ENCODE results near the gene NUP62. TPM values are rescaled to one million over a fixed set of nuclear protein-coding genes. Genes with fewer than 3 reads are reported as not detected.

NUP62 gene
- total RNA-seq, 1 experiment from 2014 or later: 37.9 TPM

- Histone ChIP-seq H3K9ac (ENCODE audit: low read length) (peak overlapping the region; percentile 71), H4K20me1 (ENCODE audit: insufficient read depth, low read depth, low read length) (peaks cover 8% of the 10 kb centered on the region), H3K4me1 (ENCODE audit: low read length) (peaks cover 53% of the 10 kb centered on the region), H2AFZ (ENCODE audit: low read length) (no peak overlapping the region), H3K4me3 (ENCODE audit: low read length) (peak overlapping the region; percentile 65), H3K4me2 (ENCODE audit: low read depth, low read length, poor library complexity, severe bottlenecking) (peak overlapping the region; percentile 75), H3K36me3 (ENCODE audit: insufficient read depth, low read length) (no peaks in the 10 kb centered on the region), H3K9me2 (replicated peaks; ENCODE audit: insufficient read depth, low read length) (no peaks in the 10 kb centered on the region), H3K79me2 (ENCODE audit: low read length) (peaks cover 28% of the 10 kb centered on the region), H3K27ac (ENCODE audit: low read length) (peak overlapping the region; percentile 67), H3K27me3 (ENCODE audit: low read length) (no peaks in the 10 kb centered on the region), H3K9me3 (ENCODE audit: low read length) (no peaks in the 10 kb centered on the region)
- DNase-seq: no peak
Measured at GRCh38 chr19:49870309-49870901, 58.9 kb downstream of the NUP62 start.

GRCh38 chr19:49869484-49870308, 59.6 kb downstream of the NUP62 start:
- H3K4me3 ChIP-seq (ENCODE audit: low read length): peak overlapping the region; percentile 65
- no peaks in the 10 kb centered on the region for H3K9me3 ChIP-seq (ENCODE audit: low read length)
- H3K4me2 ChIP-seq (ENCODE audit: low read depth, low read length, poor library complexity, severe bottlenecking): peak overlapping the region; percentile 75
- peak overlapping the region; percentile 67 for H3K27ac ChIP-seq (ENCODE audit: low read length)
- H3K4me1 ChIP-seq (ENCODE audit: low read length): peaks cover 50% of the 10 kb centered on the region
- H3K36me3 ChIP-seq (ENCODE audit: insufficient read depth, low read length): peaks cover 5% of the 10 kb centered on the region
- no peaks in the 10 kb centered on the region for H3K9me2 ChIP-seq (replicated peaks; ENCODE audit: insufficient read depth, low read length)
- peaks cover 28% of the 10 kb centered on the region for H3K79me2 ChIP-seq (ENCODE audit: low read length)
- DNase-seq: peak; percentile 100
- H3K9ac ChIP-seq (ENCODE audit: low read length): peak overlapping the region; percentile 71
- H2AFZ ChIP-seq (ENCODE audit: low read length): no peak overlapping the region
- H3K27me3 ChIP-seq (ENCODE audit: low read length): no peaks in the 10 kb centered on the region
- peaks cover 13% of the 10 kb centered on the region for H4K20me1 ChIP-seq (ENCODE audit: insufficient read depth, low read depth, low read length)

- peak overlapping the region; percentile 73 for H3K27ac ChIP-seq (ENCODE audit: low read length)
- peak overlapping the region; percentile 74 for H3K4me2 ChIP-seq (ENCODE audit: low read depth, low read length, poor library complexity, severe bottlenecking)
- H3K4me1 ChIP-seq (ENCODE audit: low read length): peaks cover 49% of the 10 kb centered on the region
- H3K9ac ChIP-seq (ENCODE audit: low read length): peak overlapping the region; percentile 67
- peaks cover 20% of the 10 kb centered on the region for H4K20me1 ChIP-seq (ENCODE audit: insufficient read depth, low read depth, low read length)
- H3K9me2 ChIP-seq (replicated peaks; ENCODE audit: insufficient read depth, low read length): no peaks in the 10 kb centered on the region
- H3K4me3 ChIP-seq (ENCODE audit: low read length): peak overlapping the region; percentile 59
- H3K79me2 ChIP-seq (ENCODE audit: low read length): peaks cover 28% of the 10 kb centered on the region
- H3K27me3 ChIP-seq (ENCODE audit: low read length): no peaks in the 10 kb centered on the region
- H3K9me3 ChIP-seq (ENCODE audit: low read length): no peaks in the 10 kb centered on the region
- H2AFZ ChIP-seq (ENCODE audit: low read length): peak overlapping the region; percentile 52; the same call in 1 of the 2 replicates
- no peak for DNase-seq
- peaks cover 11% of the 10 kb centered on the region for H3K36me3 ChIP-seq (ENCODE audit: insufficient read depth, low read length)
Measured at GRCh38 chr19:49869009-49869483, 60.3 kb downstream of the NUP62 start.

GRCh38 chr19:49866933-49867782, 62.1 kb downstream of the NUP62 start, which contains the start of gene PNKP:
TSS of gene PNKP (minus strand) at chr19:49867576. CDS start at chr19:49867204, 372 bp downstream.
- peak within 1 kb of the TSS; percentile 88 for H3K4me3 ChIP-seq (ENCODE audit: low read length)
- peaks cover 49% of the 10 kb centered on the region for H3K4me1 ChIP-seq (ENCODE audit: low read length)
- DNase-seq: peak; percentile 98

GRCh38 chr19:49864890-49865289, 64.4 kb downstream of the NUP62 start:
- Histone ChIP-seq H4K20me1 (ENCODE audit: insufficient read depth, low read depth, low read length) (peaks cover 35% of the 10 kb centered on the region), H3K79me2 (ENCODE audit: low read length) (peaks cover 31% of the 10 kb centered on the region), H3K9me3 (ENCODE audit: low read length) (no peaks in the 10 kb centered on the region), H3K4me3 (ENCODE audit: low read length) (no peak overlapping the region), H3K27ac (ENCODE audit: low read length) (no peak overlapping the region), H3K36me3 (ENCODE audit: insufficient read depth, low read length) (peaks cover 21% of the 10 kb centered on the region), H3K9ac (ENCODE audit: low read length) (no peak overlapping the region), H3K9me2 (replicated peaks; ENCODE audit: insufficient read depth, low read length) (no peaks in the 10 kb centered on the region), H3K4me1 (ENCODE audit: low read length) (peaks cover 36% of the 10 kb centered on the region), H3K4me2 (ENCODE audit: low read depth, low read length, poor library complexity, severe bottlenecking) (no peak overlapping the region), H2AFZ (ENCODE audit: low read length) (no peak overlapping the region), H3K27me3 (ENCODE audit: low read length) (no peaks in the 10 kb centered on the region)
- DNase-seq: no peak

More at GRCh38 chr19:49866933-49867782, 62.1 kb downstream of the NUP62 start, which contains the start of gene PNKP:
- Histone ChIP-seq H3K79me2 (ENCODE audit: low read length) (peaks cover 31% of the 10 kb centered on the region), H3K27ac (ENCODE audit: low read length) (peak within 1 kb of the TSS; percentile 80), H4K20me1 (ENCODE audit: insufficient read depth, low read depth, low read length) (peaks cover 29% of the 10 kb centered on the region), H3K4me2 (ENCODE audit: low read depth, low read length, poor library complexity, severe bottlenecking) (peak within 1 kb of the TSS; percentile 90), H3K36me3 (ENCODE audit: insufficient read depth, low read length) (peaks cover 21% of the 10 kb centered on the region), H3K9me3 (ENCODE audit: low read length) (no peaks in the 10 kb centered on the region), H2AFZ (ENCODE audit: low read length) (peak within 1 kb of the TSS; percentile 60; the same call in 1 of the 2 replicates), H3K27me3 (ENCODE audit: low read length) (no peaks in the 10 kb centered on the region), H3K9ac (ENCODE audit: low read length) (peak within 1 kb of the TSS; percentile 79), H3K9me2 (replicated peaks; ENCODE audit: insufficient read depth, low read length) (no peaks in the 10 kb centered on the region)

GRCh38 chr19:49863935-49864320, 65.4 kb downstream of the NUP62 start:
- H3K4me1 ChIP-seq (ENCODE audit: low read length): peaks cover 30% of the 10 kb centered on the region

GRCh38 chr19:49863254-49863934, 65.9 kb downstream of the NUP62 start:
- H3K9me2 ChIP-seq (replicated peaks; ENCODE audit: insufficient read depth, low read length): no peaks in the 10 kb centered on the region
- H2AFZ ChIP-seq (ENCODE audit: low read length): no peak overlapping the region
- H3K36me3 ChIP-seq (ENCODE audit: insufficient read depth, low read length): peaks cover 28% of the 10 kb centered on the region
- DNase-seq: no peak
- peaks cover 25% of the 10 kb centered on the region for H3K4me1 ChIP-seq (ENCODE audit: low read length)
- H3K4me2 ChIP-seq (ENCODE audit: low read depth, low read length, poor library complexity, severe bottlenecking): no peak overlapping the region
- peaks cover 35% of the 10 kb centered on the region for H4K20me1 ChIP-seq (ENCODE audit: insufficient read depth, low read depth, low read length)
- H3K27me3 ChIP-seq (ENCODE audit: low read length): no peaks in the 10 kb centered on the region
- no peak overlapping the region for H3K4me3 ChIP-seq (ENCODE audit: low read length)
- no peak overlapping the region for H3K9ac ChIP-seq (ENCODE audit: low read length)
- peaks cover 31% of the 10 kb centered on the region for H3K79me2 ChIP-seq (ENCODE audit: low read length)
- H3K9me3 ChIP-seq (ENCODE audit: low read length): no peaks in the 10 kb centered on the region
- no peak overlapping the region for H3K27ac ChIP-seq (ENCODE audit: low read length)

More at GRCh38 chr19:49863935-49864320, 65.4 kb downstream of the NUP62 start:
- no peak overlapping the region for H3K27ac ChIP-seq (ENCODE audit: low read length)
- H3K4me2 ChIP-seq (ENCODE audit: low read depth, low read length, poor library complexity, severe bottlenecking): no peak overlapping the region
- no peak overlapping the region for H3K4me3 ChIP-seq (ENCODE audit: low read length)
- H3K27me3 ChIP-seq (ENCODE audit: low read length): no peaks in the 10 kb centered on the region
- no peak for DNase-seq
- H3K79me2 ChIP-seq (ENCODE audit: low read length): peaks cover 31% of the 10 kb centered on the region
- no peak overlapping the region for H2AFZ ChIP-seq (ENCODE audit: low read length)
- peaks cover 22% of the 10 kb centered on the region for H3K36me3 ChIP-seq (ENCODE audit: insufficient read depth, low read length)
- no peaks in the 10 kb centered on the region for H3K9me3 ChIP-seq (ENCODE audit: low read length)
- no peaks in the 10 kb centered on the region for H3K9me2 ChIP-seq (replicated peaks; ENCODE audit: insufficient read depth, low read length)
- H4K20me1 ChIP-seq (ENCODE audit: insufficient read depth, low read depth, low read length): peaks cover 35% of the 10 kb centered on the region
- H3K9ac ChIP-seq (ENCODE audit: low read length): no peak overlapping the region

Data from Karpas-422 (cell line).